GM23338 (cell line): ENCODE measurements around the gene NKX2-2. TPM values are rescaled to one million over a fixed set of nuclear protein-coding genes. Genes with fewer than 3 reads are reported as not detected.
A peak's percentile ranks its signal among the peaks of the same experiment; 100 is the strongest.

Experiments used
- ATAC-seq: fragments of 200-7000 bp; cut with Tn5 transposase; 3 replicates; pipeline ENCODE4 v1.9.1; 2020
- DNase-seq: peaks from one replicate; pipeline ENCODE4 v3.0.0-alpha.2; 2015; ENCODE audit warnings: low spot score
- H2AFZ ChIP-seq: fragments of 200-600 bp; sonication (generic); 2 replicates; pipeline ENCODE4 v1.8.0; 2016; ENCODE audit warnings: antibody characterized with exemption, mild to moderate bottlenecking, moderate library complexity
- H3F3A ChIP-seq: fragments of 200-600 bp; sonication (generic); replicated peaks from 2 replicates; pipeline ENCODE4 v1.8.0; 2017; ENCODE audit warnings: antibody characterized with exemption, mixed run types, low read depth
- H3K27ac ChIP-seq: fragments of 200-600 bp; sonication (generic); 2 replicates; pipeline ENCODE4 v1.6.1; 2016; ENCODE audit warnings: low read depth
- H3K27me3 ChIP-seq: fragments of 200-600 bp; sonication (generic); 2 replicates; pipeline ENCODE4 v1.8.0; 2016; ENCODE audit warnings: mild to moderate bottlenecking, mixed run types, moderate library complexity; ENCODE audit not compliant: insufficient read depth
- H3K36me3 ChIP-seq: fragments of 200-600 bp; sonication (generic); 2 replicates; pipeline ENCODE4 v1.8.0; 2016; ENCODE audit warnings: mild to moderate bottlenecking; ENCODE audit not compliant: insufficient read depth
- H3K4me1 ChIP-seq: fragments of 200-600 bp; sonication (generic); 2 replicates; pipeline ENCODE4 v1.8.0; 2016; ENCODE audit warnings: mild to moderate bottlenecking, moderate library complexity; ENCODE audit not compliant: insufficient read depth
- H3K4me2 ChIP-seq: fragments of 200-600 bp; sonication (generic); 2 replicates; pipeline ENCODE4 v1.7.1; 2017; ENCODE audit warnings: mixed run types
- H3K4me3 ChIP-seq: fragments of 200-600 bp; sonication (generic); 2 replicates; pipeline ENCODE4 v1.6.1; 2016; ENCODE audit warnings: mixed run types
- H3K79me2 ChIP-seq: fragments of 200-600 bp; sonication (generic); replicated peaks from 2 replicates; pipeline ENCODE4 v1.8.0; 2017; ENCODE audit warnings: mild to moderate bottlenecking; ENCODE audit not compliant: insufficient read depth
- H3K9me2 ChIP-seq: fragments of 200-600 bp; sonication (generic); 2 replicates; pipeline ENCODE4 v1.8.0; 2017; ENCODE audit not compliant: insufficient read depth
- H4K20me1 ChIP-seq: fragments of 200-600 bp; sonication (generic); replicated peaks from 2 replicates; pipeline ENCODE4 v1.8.0; 2017; ENCODE audit warnings: mild to moderate bottlenecking; ENCODE audit not compliant: insufficient read depth
- H3K27ac Mint-ChIP-seq: 2 replicates; pipeline ENCODE4 v1.8.0; 2020; ENCODE audit warnings: inconsistent platforms, mild to moderate bottlenecking, moderate library complexity, mixed read lengths
- H3K27me3 Mint-ChIP-seq: 3 replicates; pipeline ENCODE4 v1.8.0; 2022; ENCODE audit warnings: low read depth, mild to moderate bottlenecking, moderate library complexity, mixed read lengths, inconsistent platforms; ENCODE audit not compliant: insufficient read depth, poor library complexity
- H3K36me3 Mint-ChIP-seq: 3 replicates; pipeline ENCODE4 v1.8.0; 2021; ENCODE audit warnings: low read depth, mild to moderate bottlenecking, inconsistent platforms, moderate library complexity, mixed read lengths
- H3K4me1 Mint-ChIP-seq: 3 replicates; pipeline ENCODE4 v1.8.0; 2020; ENCODE audit warnings: mild to moderate bottlenecking, inconsistent platforms, mixed read lengths
- H3K4me3 Mint-ChIP-seq: 3 replicates; pipeline ENCODE4 v1.8.0; 2021; ENCODE audit warnings: moderate library complexity, mild to moderate bottlenecking, inconsistent platforms, mixed read lengths
- H3K9me3 Mint-ChIP-seq: 3 replicates; pipeline ENCODE4 v1.8.0; 2020; ENCODE audit warnings: moderate library complexity, mild to moderate bottlenecking, inconsistent platforms, mixed read lengths
- CREB1 ChIP-seq: fragments of 250-450 bp; sonication (Bioruptor Pico); IDR thresholded peaks from 2 replicates; pipeline ENCODE4 v1.5.0; 2020; ENCODE audit warnings: low read depth, mild to moderate bottlenecking, moderate library complexity
- ETS1 ChIP-seq: IDR thresholded peaks from 2 replicates; pipeline ENCODE4 v1.6.1; 2016; ENCODE audit warnings: antibody characterized with exemption
- EZH2 ChIP-seq: fragments of 200-600 bp; sonication (generic); IDR thresholded peaks from one replicate; pipeline ENCODE4 v1.8.0; 2017; ENCODE audit warnings: antibody characterized with exemption, mild to moderate bottlenecking, low read depth; ENCODE audit not compliant: unreplicated experiment
- JUNB ChIP-seq: IDR thresholded peaks from one replicate; pipeline ENCODE4 v1.6.1; 2016; ENCODE audit warnings: antibody characterized with exemption; ENCODE audit not compliant: unreplicated experiment
- NANOG ChIP-seq: IDR thresholded peaks from 2 replicates; pipeline ENCODE4 v1.6.1; 2016; ENCODE audit warnings: antibody characterized with exemption, borderline replicate concordance
- POLR2AphosphoS5 ChIP-seq: IDR thresholded peaks from 2 replicates; pipeline ENCODE4 v1.6.1; 2016; ENCODE audit warnings: antibody characterized with exemption, low read depth
- STAT1 ChIP-seq: IDR thresholded peaks from one replicate; pipeline ENCODE4 v1.6.1; 2016; ENCODE audit warnings: antibody characterized with exemption; ENCODE audit not compliant: unreplicated experiment
- ZNF462 ChIP-seq: fragments of 250-450 bp; sonication (Bioruptor Pico); IDR thresholded peaks from 2 replicates; pipeline ENCODE4 v1.5.0; 2020; ENCODE audit warnings: mild to moderate bottlenecking, moderate library complexity
- polyA plus RNA-seq: library from polyadenylated mRNA; unstranded; fragments of >200 nt; fragmentation: Nextera tagmentation; extraction: Ambion mirVana; gene quantifications from 2 replicates; pipeline ENCODE4 v1.2.1, GENCODE V29; 2016
- total RNA-seq: library from RNA; depleted of rRNA; stranded (reverse); fragments of >200 nt; shearing (Covaris generic); gene quantifications from 2 replicates; pipeline ENCODE4 v1.2.3, GENCODE V29; 2014
- TF ChIP-seq, protein P1 (sequence below), 2 experiments: fragments of 200-600 bp in 1 of 2; sonication (generic) in 1 of 2; conservative IDR thresholded peaks; 2 replicates each; pipeline versions ENCODE4 v1.5.1 to v1.6.1; 2016 to 2017; ENCODE audit warnings: antibody characterized with exemption in 2 of 2, low read depth in 2 of 2, mild to moderate bottlenecking in 2 of 2, moderate library complexity in 1 of 2
- TF ChIP-seq, protein P2 (sequence below): IDR thresholded peaks from one replicate; pipeline ENCODE4 v1.6.1; 2018; ENCODE audit warnings: antibody characterized with exemption; ENCODE audit not compliant: unreplicated experiment

NKX2-2 gene
- total and polyA plus RNA-seq, 2 experiments from 2014 or later, result not detected

DNA sequence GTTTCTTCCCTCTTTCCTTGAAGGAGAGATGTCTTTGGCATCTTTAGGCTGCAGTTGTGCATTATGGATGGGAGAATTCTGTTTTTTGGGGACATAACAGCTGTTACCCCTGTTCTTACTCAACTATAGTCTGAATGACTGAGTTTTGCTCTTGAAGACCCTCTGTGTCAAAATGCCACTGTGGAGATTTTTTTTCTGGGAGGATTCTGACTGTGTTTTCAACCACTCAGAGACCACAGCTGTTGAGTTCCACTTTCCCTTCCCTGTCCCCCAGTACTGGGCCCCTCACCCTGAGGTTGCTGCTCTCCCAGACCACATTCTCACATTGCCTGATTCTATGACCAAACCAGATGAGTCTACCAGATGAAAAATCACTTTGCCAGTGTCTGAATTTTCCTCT, 48.1 kb downstream of the NKX2-2 start:
- no peak overlapping the region for H3K27ac Mint-ChIP-seq
- no peaks in the 10 kb centered on the region for H3K36me3 ChIP-seq
- ATAC-seq, result no peak
- H3K27ac ChIP-seq, result no peak overlapping the region
- H3K27me3 ChIP-seq, result no peaks in the 10 kb centered on the region
- no peaks in the 10 kb centered on the region for H4K20me1 ChIP-seq
- H3K4me1 Mint-ChIP-seq, result no peaks in the 10 kb centered on the region
- no peaks in the 10 kb centered on the region for H3K79me2 ChIP-seq
- no peak for TF ChIP-seq ETS1
- H3K9me2 ChIP-seq, result no peaks in the 10 kb centered on the region; the same call in 1 of the 2 replicates
- no peak overlapping the region for H3K4me3 Mint-ChIP-seq
- H3K4me1 ChIP-seq, result no peaks in the 10 kb centered on the region
- H2AFZ ChIP-seq, result 0 out of 2 replicates have a peak overlapping the region, but pooled peaks have one; percentile 28
- DNase-seq, result no peak
- no peak overlapping the region for H3K4me3 ChIP-seq
- H3K9me3 Mint-ChIP-seq, result no peaks in the 10 kb centered on the region
- no peaks in the 10 kb centered on the region for H3F3A ChIP-seq
- no peak overlapping the region for H3K4me2 ChIP-seq
- no peaks in the 10 kb centered on the region for H3K36me3 Mint-ChIP-seq
- no peaks in the 10 kb centered on the region for H3K27me3 Mint-ChIP-seq

- H3K9me3 Mint-ChIP-seq, result no peaks in the 10 kb centered on the region
- DNase-seq (no peak), ATAC-seq (no peak)
- Histone ChIP-seq H4K20me1 (no peaks in the 10 kb centered on the region), H3K4me2 (no peak overlapping the region), H3K79me2 (no peaks in the 10 kb centered on the region), H3K36me3 (no peaks in the 10 kb centered on the region), H3F3A (no peaks in the 10 kb centered on the region), H3K27ac (no peak overlapping the region), H3K4me3 (no peak overlapping the region), H2AFZ (no peak overlapping the region), H3K4me1 (no peaks in the 10 kb centered on the region), H3K9me2 (no peaks in the 10 kb centered on the region; the same call in 1 of the 2 replicates), H3K27me3 (no peaks in the 10 kb centered on the region)
- H3K36me3 Mint-ChIP-seq, result no peaks in the 10 kb centered on the region
- no peak overlapping the region for H3K27ac Mint-ChIP-seq
- H3K27me3 Mint-ChIP-seq, result no peaks in the 10 kb centered on the region
- no peak overlapping the region for H3K4me3 Mint-ChIP-seq
- no peaks in the 10 kb centered on the region for H3K4me1 Mint-ChIP-seq
- TF ChIP-seq NANOG, result no peak
- no peak for TF ChIP-seq CREB1 (CRISPR knock-in tag)
- TF ChIP-seq EZH2, result no peak
- TF ChIP-seq POLR2AphosphoS5, result no peak
- no peak for TF ChIP-seq JUNB
- no peak for TF ChIP-seq ZNF462
- TF ChIP-seq, protein P1, sequence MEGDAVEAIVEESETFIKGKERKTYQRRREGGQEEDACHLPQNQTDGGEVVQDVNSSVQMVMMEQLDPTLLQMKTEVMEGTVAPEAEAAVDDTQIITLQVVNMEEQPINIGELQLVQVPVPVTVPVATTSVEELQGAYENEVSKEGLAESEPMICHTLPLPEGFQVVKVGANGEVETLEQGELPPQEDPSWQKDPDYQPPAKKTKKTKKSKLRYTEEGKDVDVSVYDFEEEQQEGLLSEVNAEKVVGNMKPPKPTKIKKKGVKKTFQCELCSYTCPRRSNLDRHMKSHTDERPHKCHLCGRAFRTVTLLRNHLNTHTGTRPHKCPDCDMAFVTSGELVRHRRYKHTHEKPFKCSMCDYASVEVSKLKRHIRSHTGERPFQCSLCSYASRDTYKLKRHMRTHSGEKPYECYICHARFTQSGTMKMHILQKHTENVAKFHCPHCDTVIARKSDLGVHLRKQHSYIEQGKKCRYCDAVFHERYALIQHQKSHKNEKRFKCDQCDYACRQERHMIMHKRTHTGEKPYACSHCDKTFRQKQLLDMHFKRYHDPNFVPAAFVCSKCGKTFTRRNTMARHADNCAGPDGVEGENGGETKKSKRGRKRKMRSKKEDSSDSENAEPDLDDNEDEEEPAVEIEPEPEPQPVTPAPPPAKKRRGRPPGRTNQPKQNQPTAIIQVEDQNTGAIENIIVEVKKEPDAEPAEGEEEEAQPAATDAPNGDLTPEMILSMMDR (conservative IDR thresholded peaks at IDR 0.05; ENCODE audit: low read depth in 2 of 2), result no peak
- TF ChIP-seq, protein P2, sequence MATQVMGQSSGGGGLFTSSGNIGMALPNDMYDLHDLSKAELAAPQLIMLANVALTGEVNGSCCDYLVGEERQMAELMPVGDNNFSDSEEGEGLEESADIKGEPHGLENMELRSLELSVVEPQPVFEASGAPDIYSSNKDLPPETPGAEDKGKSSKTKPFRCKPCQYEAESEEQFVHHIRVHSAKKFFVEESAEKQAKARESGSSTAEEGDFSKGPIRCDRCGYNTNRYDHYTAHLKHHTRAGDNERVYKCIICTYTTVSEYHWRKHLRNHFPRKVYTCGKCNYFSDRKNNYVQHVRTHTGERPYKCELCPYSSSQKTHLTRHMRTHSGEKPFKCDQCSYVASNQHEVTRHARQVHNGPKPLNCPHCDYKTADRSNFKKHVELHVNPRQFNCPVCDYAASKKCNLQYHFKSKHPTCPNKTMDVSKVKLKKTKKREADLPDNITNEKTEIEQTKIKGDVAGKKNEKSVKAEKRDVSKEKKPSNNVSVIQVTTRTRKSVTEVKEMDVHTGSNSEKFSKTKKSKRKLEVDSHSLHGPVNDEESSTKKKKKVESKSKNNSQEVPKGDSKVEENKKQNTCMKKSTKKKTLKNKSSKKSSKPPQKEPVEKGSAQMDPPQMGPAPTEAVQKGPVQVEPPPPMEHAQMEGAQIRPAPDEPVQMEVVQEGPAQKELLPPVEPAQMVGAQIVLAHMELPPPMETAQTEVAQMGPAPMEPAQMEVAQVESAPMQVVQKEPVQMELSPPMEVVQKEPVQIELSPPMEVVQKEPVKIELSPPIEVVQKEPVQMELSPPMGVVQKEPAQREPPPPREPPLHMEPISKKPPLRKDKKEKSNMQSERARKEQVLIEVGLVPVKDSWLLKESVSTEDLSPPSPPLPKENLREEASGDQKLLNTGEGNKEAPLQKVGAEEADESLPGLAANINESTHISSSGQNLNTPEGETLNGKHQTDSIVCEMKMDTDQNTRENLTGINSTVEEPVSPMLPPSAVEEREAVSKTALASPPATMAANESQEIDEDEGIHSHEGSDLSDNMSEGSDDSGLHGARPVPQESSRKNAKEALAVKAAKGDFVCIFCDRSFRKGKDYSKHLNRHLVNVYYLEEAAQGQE, result no peak
- TF ChIP-seq STAT1, result no peak
Observed at GRCh38 chr20:21464916-21465315, 48.9 kb downstream of the NKX2-2 start.
